Smooth muscle cell (in vitro differentiated cells): Measurements from ENCODE around the gene SLC41A3. TPM values are rescaled to one million over a fixed set of nuclear protein-coding genes. Genes with fewer than 3 reads are reported as not detected.

Experiments used
- DNase-seq: peaks from one replicate; lab custom pipeline; 2025; ENCODE audit not compliant: unreplicated experiment; lab: John Stamatoyannopoulos, UW
- H2AFZ ChIP-seq: fragments of 200-600 bp; sonication (generic); 2 replicates; pipeline ENCODE4 v1.6.0; 2016; ENCODE audit warnings: antibody characterized with exemption, low read depth, mild to moderate bottlenecking
- H3F3A ChIP-seq: fragments of 200-600 bp; sonication (generic); 2 replicates; pipeline ENCODE4 v1.6.0; 2017; ENCODE audit warnings: antibody characterized with exemption, low read depth
- H3K27ac ChIP-seq: fragments of 200-600 bp; sonication (generic); 2 replicates; pipeline ENCODE4 v1.5.1; 2016; ENCODE audit warnings: low read depth, mild to moderate bottlenecking
- H3K27me3 ChIP-seq: fragments of 200-600 bp; sonication (generic); 2 replicates; pipeline ENCODE4 v1.6.1; 2016; ENCODE audit warnings: low read depth, mild to moderate bottlenecking
- H3K36me3 ChIP-seq: fragments of 200-600 bp; sonication (generic); 2 replicates; pipeline ENCODE4 v1.5.1; 2016; ENCODE audit warnings: low read depth
- H3K4me1 ChIP-seq: fragments of 200-600 bp; sonication (generic); 2 replicates; pipeline ENCODE4 v1.5.1; 2016; ENCODE audit warnings: low read depth
- H3K4me2 ChIP-seq: fragments of 200-600 bp; sonication (generic); 2 replicates; pipeline ENCODE4 v1.6.0; 2016; ENCODE audit warnings: mild to moderate bottlenecking
- H3K4me3 ChIP-seq: fragments of 200-600 bp; sonication (generic); 2 replicates; pipeline ENCODE4 v1.5.1; 2016; ENCODE audit warnings: mild to moderate bottlenecking
- H3K79me2 ChIP-seq: fragments of 200-600 bp; sonication (generic); 2 replicates; pipeline ENCODE4 v1.6.0; 2016; ENCODE audit warnings: low read depth, mild to moderate bottlenecking
- H3K9ac ChIP-seq: fragments of 200-600 bp; sonication (generic); 2 replicates; pipeline ENCODE4 v1.6.0; 2016; ENCODE audit warnings: low read depth
- H3K9me3 ChIP-seq: fragments of 200-600 bp; sonication (generic); replicated peaks from 2 replicates; pipeline ENCODE4 v1.5.1; 2016; ENCODE audit warnings: low read depth
- H4K20me1 ChIP-seq: fragments of 200-600 bp; sonication (generic); 2 replicates; pipeline ENCODE4 v1.6.0; 2016; ENCODE audit warnings: low read depth
- WGBS: methylation state at CpG from one replicate; pipeline ENCODE4 v1.1.7; 2016; ENCODE audit warnings: low lambda C conversion rate; 5-methylcytosine and 5-hydroxymethylcytosine counted together
- polyA plus RNA-seq: library from polyadenylated mRNA; unstranded; fragments of >200 nt; fragmentation: Nextera tagmentation; extraction: Ambion mirVana; gene quantifications from 2 replicates; pipeline ENCODE4 v1.2.1, GENCODE V29; 2016
- total RNA-seq: library from RNA; depleted of rRNA; stranded (reverse); fragments of >200 nt; gene quantifications from 2 replicates; pipeline ENCODE4 v1.2.3, GENCODE V29; 2014
- TF ChIP-seq, protein P1 (sequence below): fragments of 200-600 bp; sonication (generic); IDR thresholded peaks from 2 replicates; pipeline ENCODE4 v1.5.1; 2017; ENCODE audit warnings: borderline replicate concordance, mild to moderate bottlenecking, antibody characterized with exemption; ENCODE audit not compliant: insufficient read depth, poor library complexity, severe bottlenecking

The SLC41A3 gene
- total and polyA plus RNA-seq, 2 experiments from 2014 or later, result 20.7 to 23.9 TPM

DNA sequence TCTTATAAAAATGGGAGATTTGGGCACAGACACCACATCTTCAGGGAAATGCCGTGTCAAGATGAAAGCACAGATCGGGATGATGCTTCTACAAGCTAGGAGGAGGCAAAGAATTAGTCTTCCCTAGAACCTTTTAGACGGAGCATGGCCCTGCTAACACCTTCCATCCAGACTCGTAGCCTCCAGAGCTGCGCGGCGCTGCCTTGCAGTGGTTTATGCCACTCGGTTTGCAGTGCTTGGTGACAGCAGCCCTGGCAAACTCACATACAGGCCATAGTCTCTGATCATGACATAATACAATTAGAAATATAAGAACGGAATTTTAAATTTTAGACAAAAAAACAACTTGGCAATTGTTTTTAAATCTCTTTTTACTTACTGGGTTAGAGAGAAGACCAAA lies 37.1 kb upstream of the SLC41A3 start:
- no peaks in the 10 kb centered on the region for H3K36me3 ChIP-seq
- no peak overlapping the region for H3K4me2 ChIP-seq
- no peaks in the 10 kb centered on the region for H3K4me1 ChIP-seq
- no peaks in the 10 kb centered on the region for H3K27me3 ChIP-seq
- H3K4me3 ChIP-seq, result no peak overlapping the region
- no peak for DNase-seq
- H3K9me3 ChIP-seq, result no peaks in the 10 kb centered on the region
- H4K20me1 ChIP-seq, result no peaks in the 10 kb centered on the region
- H3K27ac ChIP-seq, result no peak overlapping the region
- TF ChIP-seq, protein P1, sequence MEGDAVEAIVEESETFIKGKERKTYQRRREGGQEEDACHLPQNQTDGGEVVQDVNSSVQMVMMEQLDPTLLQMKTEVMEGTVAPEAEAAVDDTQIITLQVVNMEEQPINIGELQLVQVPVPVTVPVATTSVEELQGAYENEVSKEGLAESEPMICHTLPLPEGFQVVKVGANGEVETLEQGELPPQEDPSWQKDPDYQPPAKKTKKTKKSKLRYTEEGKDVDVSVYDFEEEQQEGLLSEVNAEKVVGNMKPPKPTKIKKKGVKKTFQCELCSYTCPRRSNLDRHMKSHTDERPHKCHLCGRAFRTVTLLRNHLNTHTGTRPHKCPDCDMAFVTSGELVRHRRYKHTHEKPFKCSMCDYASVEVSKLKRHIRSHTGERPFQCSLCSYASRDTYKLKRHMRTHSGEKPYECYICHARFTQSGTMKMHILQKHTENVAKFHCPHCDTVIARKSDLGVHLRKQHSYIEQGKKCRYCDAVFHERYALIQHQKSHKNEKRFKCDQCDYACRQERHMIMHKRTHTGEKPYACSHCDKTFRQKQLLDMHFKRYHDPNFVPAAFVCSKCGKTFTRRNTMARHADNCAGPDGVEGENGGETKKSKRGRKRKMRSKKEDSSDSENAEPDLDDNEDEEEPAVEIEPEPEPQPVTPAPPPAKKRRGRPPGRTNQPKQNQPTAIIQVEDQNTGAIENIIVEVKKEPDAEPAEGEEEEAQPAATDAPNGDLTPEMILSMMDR, result no peak
- H3K9ac ChIP-seq, result no peak overlapping the region
- no peaks in the 10 kb centered on the region for H3K79me2 ChIP-seq
- no peak overlapping the region for H2AFZ ChIP-seq
- WGBS, result 93% methylated on average over 9 of the region's 9 CpGs
- H3F3A ChIP-seq, result no peaks in the 10 kb centered on the region

DNA sequence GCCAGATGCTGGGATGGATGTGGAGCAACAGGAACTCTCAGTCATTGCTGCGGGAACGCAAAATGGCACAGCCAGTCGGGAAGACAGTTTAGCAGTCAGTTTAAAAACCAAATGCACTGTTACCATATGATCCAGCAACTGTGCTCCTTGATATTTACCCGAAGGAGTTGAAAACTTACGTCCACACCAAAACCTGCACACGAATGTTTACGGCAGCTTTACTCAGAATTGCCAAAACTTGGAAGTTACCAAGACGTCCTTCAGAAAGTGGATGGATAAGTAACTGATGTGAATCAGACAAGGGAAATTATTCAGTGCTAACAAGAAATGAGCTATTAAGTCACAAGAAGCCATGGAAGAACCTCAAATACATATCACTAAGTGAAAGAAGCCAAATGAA lies 36.1 kb upstream of the SLC41A3 start:
- no peak for DNase-seq
- no peak overlapping the region for H3K4me3 ChIP-seq
- H4K20me1 ChIP-seq, result no peaks in the 10 kb centered on the region
- H3K9ac ChIP-seq, result no peak overlapping the region
- no peak overlapping the region for H3K4me2 ChIP-seq
- H3K27ac ChIP-seq, result no peak overlapping the region
- TF ChIP-seq, protein P1, result no peak
- H2AFZ ChIP-seq, result no peak overlapping the region
- H3K27me3 ChIP-seq, result no peaks in the 10 kb centered on the region
- 92% methylated on average over 8 of the region's 8 CpGs for WGBS
- H3K79me2 ChIP-seq, result no peaks in the 10 kb centered on the region
- no peaks in the 10 kb centered on the region for H3K36me3 ChIP-seq
- H3K4me1 ChIP-seq, result no peaks in the 10 kb centered on the region
- H3F3A ChIP-seq, result no peaks in the 10 kb centered on the region
- no peaks in the 10 kb centered on the region for H3K9me3 ChIP-seq

DNA sequence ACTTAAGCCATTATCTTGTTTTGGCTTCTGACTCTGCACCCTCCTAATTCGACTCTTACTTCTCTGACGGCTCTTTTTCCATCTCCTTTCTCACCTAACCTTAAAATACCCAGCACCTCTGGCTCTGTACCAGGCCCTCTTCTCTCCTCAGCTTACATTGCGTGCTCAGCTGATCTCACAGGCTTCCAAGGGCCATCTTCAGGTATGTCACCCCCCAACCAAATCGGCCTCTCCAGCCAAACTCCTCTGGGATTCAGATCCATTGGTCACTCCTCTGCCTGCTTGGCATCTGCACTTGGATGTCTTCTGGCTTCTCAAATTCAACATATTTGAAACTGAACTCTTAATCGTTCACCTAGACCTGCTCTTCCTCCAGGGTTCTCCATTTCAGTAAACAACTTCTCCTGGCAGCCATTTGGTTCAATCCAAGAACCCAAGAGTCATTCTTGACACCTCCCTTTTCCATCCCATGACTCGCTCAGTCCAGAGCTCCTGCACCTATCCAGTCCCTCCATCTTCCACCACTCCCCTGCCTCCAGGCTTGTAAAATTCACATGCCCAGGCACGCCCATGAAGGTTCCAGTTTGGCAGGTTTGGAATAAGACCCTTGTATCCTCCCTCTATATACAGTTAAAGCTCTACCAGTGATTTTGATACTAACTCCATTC lies 35.2 kb upstream of the SLC41A3 start:
- Histone ChIP-seq H3F3A (no peaks in the 10 kb centered on the region), H3K27ac (no peak overlapping the region), H3K4me1 (no peaks in the 10 kb centered on the region), H3K9me3 (no peaks in the 10 kb centered on the region), H3K79me2 (no peaks in the 10 kb centered on the region), H3K4me2 (no peak overlapping the region), H4K20me1 (no peaks in the 10 kb centered on the region), H2AFZ (no peak overlapping the region), H3K9ac (no peak overlapping the region), H3K36me3 (no peaks in the 10 kb centered on the region), H3K4me3 (no peak overlapping the region), H3K27me3 (no peaks in the 10 kb centered on the region)
- no peak for DNase-seq
- whole genome bisulfite sequencing, result 91% methylated on average over 7 of the region's 7 CpGs
- TF ChIP-seq, protein P1, result no peak

DNA sequence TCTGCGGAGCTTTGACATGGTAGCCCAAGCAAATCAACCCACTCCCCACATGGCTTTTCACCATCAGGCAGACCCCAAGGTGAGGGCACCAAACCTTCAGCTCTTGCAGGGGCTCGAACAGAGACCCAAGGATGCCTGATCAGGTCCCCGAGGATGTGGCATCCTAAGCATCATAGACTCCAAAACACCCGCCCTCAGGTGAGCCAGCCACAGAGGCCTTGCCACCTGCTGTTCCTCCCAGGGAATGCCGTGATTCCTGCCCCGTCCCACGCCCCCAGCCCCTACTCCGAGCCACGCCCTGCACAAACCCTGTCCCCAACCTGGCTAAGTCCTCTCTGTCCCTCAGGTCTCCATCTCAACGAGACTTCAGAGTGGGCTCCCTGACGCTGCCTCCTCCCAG lies 34.7 kb upstream of the SLC41A3 start:
- no peak overlapping the region for H3K4me3 ChIP-seq
- H3K79me2 ChIP-seq, result no peaks in the 10 kb centered on the region
- H3K27me3 ChIP-seq, result no peaks in the 10 kb centered on the region
- no peaks in the 10 kb centered on the region for H3K36me3 ChIP-seq
- no peaks in the 10 kb centered on the region for H4K20me1 ChIP-seq
- no peak overlapping the region for H2AFZ ChIP-seq
- no peaks in the 10 kb centered on the region for H3F3A ChIP-seq
- no peak overlapping the region for H3K27ac ChIP-seq
- H3K4me1 ChIP-seq, result no peaks in the 10 kb centered on the region
- H3K9ac ChIP-seq, result no peak overlapping the region
- no peaks in the 10 kb centered on the region for H3K9me3 ChIP-seq
- TF ChIP-seq, protein P1, result no peak
- 90% methylated on average over 11 of the region's 11 CpGs for WGBS
- no peak for DNase-seq
- H3K4me2 ChIP-seq, result no peak overlapping the region
